Neural progenitor cell (in vitro differentiated cells): ENCODE data around the gene OVCA2. TPM values are rescaled to one million over a fixed set of nuclear protein-coding genes. Genes with fewer than 3 reads are reported as not detected.

Experiments used
- DNase-seq: peaks from one replicate; pipeline ENCODE4 v3.0.0-alpha.2; 2016; ENCODE audit warnings: low spot score
- H2AFZ ChIP-seq: fragments of 200-600 bp; sonication (generic); replicated peaks from 2 replicates; pipeline ENCODE4 v1.6.1; 2016; ENCODE audit warnings: antibody characterized with exemption
- H3F3A ChIP-seq: fragments of 200-600 bp; sonication (generic); 2 replicates; pipeline ENCODE4 v1.6.1; 2016; ENCODE audit warnings: antibody characterized with exemption, low read depth
- H3K27ac ChIP-seq: fragments of 200-600 bp; sonication (generic); 2 replicates; pipeline ENCODE4 v1.5.1; 2016; ENCODE audit warnings: mild to moderate bottlenecking
- H3K27me3 ChIP-seq: fragments of 200-600 bp; sonication (generic); 2 replicates; pipeline ENCODE4 v1.6.1; 2016; ENCODE audit warnings: mild to moderate bottlenecking, moderate library complexity
- H3K36me3 ChIP-seq: fragments of 200-600 bp; sonication (generic); 2 replicates; pipeline ENCODE4 v1.5.1; 2016
- H3K4me1 ChIP-seq: fragments of 200-600 bp; sonication (generic); 2 replicates; pipeline ENCODE4 v1.6.1; 2016; ENCODE audit warnings: mixed run types
- H3K4me2 ChIP-seq: fragments of 200-600 bp; sonication (generic); 2 replicates; pipeline ENCODE4 v1.6.1; 2016
- H3K4me3 ChIP-seq: fragments of 200-600 bp; sonication (generic); 2 replicates; pipeline ENCODE4 v1.5.1; 2016
- H3K79me2 ChIP-seq: fragments of 200-600 bp; sonication (generic); 2 replicates; pipeline ENCODE4 v1.6.1; 2016; ENCODE audit warnings: low read depth
- H3K9ac ChIP-seq: fragments of 200-600 bp; sonication (generic); 2 replicates; pipeline ENCODE4 v1.6.1; 2016
- H3K9me3 ChIP-seq: fragments of 200-600 bp; sonication (generic); 2 replicates; pipeline ENCODE4 v1.5.1; 2016; ENCODE audit warnings: low read depth
- H4K20me1 ChIP-seq: fragments of 200-600 bp; sonication (generic); 2 replicates; pipeline ENCODE4 v1.6.1; 2016; ENCODE audit warnings: low read depth
- H3K27ac Mint-ChIP-seq: 3 replicates; pipeline ENCODE4 v1.8.0; 2021; ENCODE audit warnings: mixed read lengths
- H3K27me3 Mint-ChIP-seq: 2 replicates; pipeline ENCODE4 v1.8.0; 2022; ENCODE audit warnings: low read depth, mild to moderate bottlenecking, inconsistent platforms, moderate library complexity, mixed read lengths; ENCODE audit not compliant: insufficient read depth
- H3K36me3 Mint-ChIP-seq: 3 replicates; pipeline ENCODE4 v1.8.0; 2021; ENCODE audit warnings: mixed read lengths
- H3K4me1 Mint-ChIP-seq: 3 replicates; pipeline ENCODE4 v1.8.0; 2021; ENCODE audit warnings: mixed read lengths
- H3K4me3 Mint-ChIP-seq: 3 replicates; pipeline ENCODE4 v1.8.0; 2021; ENCODE audit warnings: mild to moderate bottlenecking, moderate library complexity, mixed read lengths
- H3K9me3 Mint-ChIP-seq: 3 replicates; pipeline ENCODE4 v1.8.0; 2020; ENCODE audit warnings: mixed read lengths
- EZH2 ChIP-seq: fragments of 200-600 bp; sonication (generic); IDR thresholded peaks from 2 replicates; pipeline ENCODE4 v1.6.1; 2017; ENCODE audit warnings: antibody characterized with exemption, mild to moderate bottlenecking, moderate library complexity
- EZH2phosphoT487 ChIP-seq: fragments of 200-600 bp; sonication (generic); IDR thresholded peaks from 2 replicates; pipeline ENCODE4 v1.6.1; 2017; ENCODE audit warnings: antibody characterized with exemption
- total RNA-seq: library from RNA; depleted of rRNA; stranded (reverse); fragments of >200 nt; gene quantifications from 2 replicates; pipeline ENCODE4 v1.2.3, GENCODE V29; 2015; ENCODE audit warnings: low replicate concordance
- TF ChIP-seq, protein P1 (sequence below): fragments of 200-600 bp; sonication (generic); IDR thresholded peaks from 2 replicates; pipeline ENCODE4 v1.5.1; 2017; ENCODE audit warnings: antibody characterized with exemption, mild to moderate bottlenecking

OVCA2 gene
- total RNA-seq, 1 donor from 2014 or later: 5.4 TPM

DNA sequence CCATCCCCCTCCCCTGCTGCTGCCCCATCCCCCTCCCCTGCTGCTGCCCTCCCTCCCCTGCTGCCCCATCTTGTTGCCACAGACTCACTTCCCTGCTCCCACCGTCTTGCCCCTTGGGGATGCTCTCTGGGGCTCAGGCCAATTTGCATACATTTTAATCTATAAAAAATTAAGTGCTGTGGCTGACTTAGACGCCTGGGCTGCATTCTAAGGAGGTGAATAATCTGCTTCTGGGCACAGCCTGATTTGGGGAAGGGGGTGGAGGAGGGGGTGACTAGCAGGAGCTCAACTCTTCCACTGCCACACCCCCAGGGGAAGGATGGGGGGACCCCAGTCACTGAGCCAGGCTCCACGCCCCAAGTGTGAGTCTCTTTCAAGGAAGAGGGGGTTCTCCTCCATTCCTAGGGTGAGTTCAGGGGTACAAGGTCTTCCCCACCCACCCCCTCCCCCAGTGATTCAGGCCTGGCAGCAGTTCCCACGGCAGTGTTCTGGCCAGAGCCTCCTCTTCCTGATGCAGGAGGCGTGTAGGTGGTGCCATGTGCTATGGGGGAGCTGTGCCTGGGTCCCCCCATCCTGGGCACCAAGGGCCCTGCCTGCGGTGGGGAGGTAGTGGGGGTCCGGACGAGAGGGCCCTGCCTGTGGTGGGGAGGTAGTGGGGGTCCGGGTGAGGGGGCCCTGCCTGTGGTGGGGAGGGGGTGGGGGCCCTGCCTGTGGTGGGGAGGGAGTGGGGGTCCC is 6.8 kb upstream of the OVCA2 start:
- Histone ChIP-seq H3K4me3 (no peak overlapping the region), H3K79me2 (no peaks in the 10 kb centered on the region), H3K4me2 (no peak overlapping the region), H2AFZ (no peak overlapping the region), H4K20me1 (peaks cover 4% of the 10 kb centered on the region), H3F3A (no peaks in the 10 kb centered on the region), H3K27me3 (no peaks in the 10 kb centered on the region), H3K4me1 (peaks cover 12% of the 10 kb centered on the region), H3K9ac (no peak overlapping the region), H3K36me3 (no peaks in the 10 kb centered on the region), H3K27ac (no peak overlapping the region), H3K9me3 (no peaks in the 10 kb centered on the region)
- Mint-ChIP-seq H3K9me3 (no peaks in the 10 kb centered on the region), H3K27ac (no peak overlapping the region), H3K27me3 (peaks cover 4% of the 10 kb centered on the region), H3K4me3 (no peak overlapping the region), H3K4me1 (peaks cover 47% of the 10 kb centered on the region), H3K36me3 (peaks cover 10% of the 10 kb centered on the region)
- TF ChIP-seq EZH2phosphoT487 (no peak), EZH2 (no peak)
- TF ChIP-seq, protein P1, sequence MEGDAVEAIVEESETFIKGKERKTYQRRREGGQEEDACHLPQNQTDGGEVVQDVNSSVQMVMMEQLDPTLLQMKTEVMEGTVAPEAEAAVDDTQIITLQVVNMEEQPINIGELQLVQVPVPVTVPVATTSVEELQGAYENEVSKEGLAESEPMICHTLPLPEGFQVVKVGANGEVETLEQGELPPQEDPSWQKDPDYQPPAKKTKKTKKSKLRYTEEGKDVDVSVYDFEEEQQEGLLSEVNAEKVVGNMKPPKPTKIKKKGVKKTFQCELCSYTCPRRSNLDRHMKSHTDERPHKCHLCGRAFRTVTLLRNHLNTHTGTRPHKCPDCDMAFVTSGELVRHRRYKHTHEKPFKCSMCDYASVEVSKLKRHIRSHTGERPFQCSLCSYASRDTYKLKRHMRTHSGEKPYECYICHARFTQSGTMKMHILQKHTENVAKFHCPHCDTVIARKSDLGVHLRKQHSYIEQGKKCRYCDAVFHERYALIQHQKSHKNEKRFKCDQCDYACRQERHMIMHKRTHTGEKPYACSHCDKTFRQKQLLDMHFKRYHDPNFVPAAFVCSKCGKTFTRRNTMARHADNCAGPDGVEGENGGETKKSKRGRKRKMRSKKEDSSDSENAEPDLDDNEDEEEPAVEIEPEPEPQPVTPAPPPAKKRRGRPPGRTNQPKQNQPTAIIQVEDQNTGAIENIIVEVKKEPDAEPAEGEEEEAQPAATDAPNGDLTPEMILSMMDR: no peak
- no peak for DNase-seq

DNA sequence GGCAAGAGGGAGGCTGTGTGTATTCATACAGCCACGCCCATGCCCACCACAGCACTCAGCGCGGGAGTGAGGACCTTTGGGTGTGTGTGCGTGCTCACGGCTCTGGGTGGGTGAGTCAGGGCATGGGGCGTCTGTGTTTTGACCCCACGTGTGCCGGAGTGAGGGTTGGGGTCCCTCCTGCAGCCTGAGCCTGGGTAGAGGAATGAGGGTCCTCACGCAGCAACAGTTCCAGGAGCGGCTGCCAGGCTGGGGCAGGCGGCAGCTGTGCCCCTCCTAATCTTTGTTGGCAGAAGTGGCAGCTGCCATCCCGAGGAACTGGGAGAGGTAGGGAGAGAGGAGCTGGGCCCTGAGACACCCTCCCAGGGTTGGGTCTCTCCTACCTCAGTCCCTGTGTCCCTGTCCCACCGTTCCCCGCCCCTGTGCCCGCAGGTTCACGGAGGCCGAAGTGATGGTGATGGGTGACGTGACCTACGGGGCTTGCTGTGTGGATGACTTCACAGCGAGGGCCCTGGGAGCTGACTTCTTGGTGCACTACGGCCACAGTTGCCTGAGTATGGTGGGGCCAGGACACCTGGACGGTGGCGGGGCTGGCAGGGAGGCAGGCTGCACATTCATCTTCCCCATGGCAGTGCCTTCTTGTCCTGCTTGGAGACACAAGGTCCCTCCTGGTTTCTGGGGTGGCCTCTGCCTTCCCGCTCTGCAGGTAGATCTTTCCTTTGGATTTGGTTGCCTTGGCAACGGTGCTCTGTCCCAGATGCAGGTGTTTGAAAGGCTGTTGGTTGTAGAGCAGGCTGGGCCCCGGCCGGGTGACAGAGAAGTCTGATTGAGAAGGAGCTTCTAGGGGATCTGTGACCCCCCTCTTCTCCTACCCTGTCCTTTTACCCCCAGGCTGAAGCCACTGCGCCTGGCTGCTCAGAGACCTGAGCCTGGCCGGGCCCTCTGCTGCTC is 6.0 kb upstream of the OVCA2 start:
- peaks cover 10% of the 10 kb centered on the region for H3K36me3 Mint-ChIP-seq
- H3K27me3 ChIP-seq: no peaks in the 10 kb centered on the region
- H3K4me2 ChIP-seq: no peak overlapping the region
- H3K9me3 Mint-ChIP-seq: no peaks in the 10 kb centered on the region
- H4K20me1 ChIP-seq: no peaks in the 10 kb centered on the region
- H3K79me2 ChIP-seq: no peaks in the 10 kb centered on the region
- H3K9ac ChIP-seq: no peak overlapping the region
- TF ChIP-seq, protein P1: no peak
- TF ChIP-seq EZH2 (no peak), EZH2phosphoT487 (no peak)
- no peak overlapping the region for H3K4me3 ChIP-seq
- no peaks in the 10 kb centered on the region for H3K9me3 ChIP-seq
- H3F3A ChIP-seq: no peaks in the 10 kb centered on the region
- H3K4me3 Mint-ChIP-seq: no peak overlapping the region
- H3K36me3 ChIP-seq: no peaks in the 10 kb centered on the region
- H3K27ac ChIP-seq: no peak overlapping the region
- no peak overlapping the region for H2AFZ ChIP-seq
- peaks cover 47% of the 10 kb centered on the region for H3K4me1 Mint-ChIP-seq
- no peak for DNase-seq
- H3K27ac Mint-ChIP-seq: peak overlapping the region; percentile 31
- H3K27me3 Mint-ChIP-seq: peaks cover 7% of the 10 kb centered on the region
- H3K4me1 ChIP-seq: peaks cover 11% of the 10 kb centered on the region

GRCh38 chr17:2037155-2037554 is 4.7 kb upstream of the OVCA2 start:
- peak overlapping the region; percentile 31 for H3K27ac Mint-ChIP-seq
- H4K20me1 ChIP-seq: no peaks in the 10 kb centered on the region
- no peak for DNase-seq
- H3K4me2 ChIP-seq: no peak overlapping the region
- peaks cover 8% of the 10 kb centered on the region for H3K4me1 ChIP-seq
- no peaks in the 10 kb centered on the region for H3K9me3 ChIP-seq
- H3K9me3 Mint-ChIP-seq: no peaks in the 10 kb centered on the region
- peaks cover 44% of the 10 kb centered on the region for H3K4me1 Mint-ChIP-seq
- H3K4me3 ChIP-seq: no peak overlapping the region
- peaks cover 10% of the 10 kb centered on the region for H3K36me3 Mint-ChIP-seq
- peaks cover 7% of the 10 kb centered on the region for H3K27me3 Mint-ChIP-seq
- H3K4me3 Mint-ChIP-seq: peak overlapping the region; percentile 24
- no peaks in the 10 kb centered on the region for H3K79me2 ChIP-seq
- H3K27ac ChIP-seq: no peak overlapping the region
- peaks cover 1% of the 10 kb centered on the region for H3F3A ChIP-seq
- no peaks in the 10 kb centered on the region for H3K27me3 ChIP-seq
- TF ChIP-seq EZH2 (no peak), EZH2phosphoT487 (no peak)
- TF ChIP-seq, protein P1: no peak
- H3K9ac ChIP-seq: no peak overlapping the region
- H2AFZ ChIP-seq: no peak overlapping the region
- H3K36me3 ChIP-seq: no peaks in the 10 kb centered on the region
